ENCODE data around the gene UGT1A7.
"Not testable (repeated sequence)": the region's sequence is repeated elsewhere in the genome, so short reads cannot be mapped to it uniquely, and the experiment has no call there.

UGT1A7 gene

DNA sequence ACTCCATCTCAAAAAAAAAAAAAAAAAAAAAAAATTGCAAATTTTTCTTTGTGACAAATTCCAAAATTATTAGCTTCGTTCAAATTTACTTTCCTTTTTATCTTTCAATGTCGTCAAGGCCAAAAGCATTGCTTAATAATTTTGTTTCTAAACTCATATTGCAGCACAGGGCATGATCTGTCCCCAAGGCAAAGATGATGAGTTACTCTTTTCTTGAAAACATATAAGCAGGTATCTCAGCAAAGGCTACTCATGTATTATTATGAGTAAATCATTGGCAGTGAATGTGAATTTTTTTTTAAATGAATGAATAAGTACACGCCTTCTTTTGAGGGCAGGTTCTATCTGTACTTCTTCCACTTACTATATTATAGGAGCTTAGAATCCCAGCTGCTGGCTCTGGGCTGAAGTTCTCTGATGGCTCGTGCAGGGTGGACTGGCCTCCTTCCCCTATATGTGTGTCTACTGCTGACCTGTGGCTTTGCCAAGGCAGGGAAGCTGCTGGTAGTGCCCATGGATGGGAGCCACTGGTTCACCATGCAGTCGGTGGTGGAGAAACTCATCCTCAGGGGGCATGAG, at the start of gene UGT1A7:
Gene UGT1A7, plus strand, starts transcription at position 381 of the 579 bp plus-strand sequence. Its CDS starts 37 bp downstream, at position 418.
- no peak within 1 kb of the TSS for H3K4me3 ChIP-seq (replicated peaks; ENCODE audit: low read depth, low read length)
- TF ChIP-seq, protein P1, sequence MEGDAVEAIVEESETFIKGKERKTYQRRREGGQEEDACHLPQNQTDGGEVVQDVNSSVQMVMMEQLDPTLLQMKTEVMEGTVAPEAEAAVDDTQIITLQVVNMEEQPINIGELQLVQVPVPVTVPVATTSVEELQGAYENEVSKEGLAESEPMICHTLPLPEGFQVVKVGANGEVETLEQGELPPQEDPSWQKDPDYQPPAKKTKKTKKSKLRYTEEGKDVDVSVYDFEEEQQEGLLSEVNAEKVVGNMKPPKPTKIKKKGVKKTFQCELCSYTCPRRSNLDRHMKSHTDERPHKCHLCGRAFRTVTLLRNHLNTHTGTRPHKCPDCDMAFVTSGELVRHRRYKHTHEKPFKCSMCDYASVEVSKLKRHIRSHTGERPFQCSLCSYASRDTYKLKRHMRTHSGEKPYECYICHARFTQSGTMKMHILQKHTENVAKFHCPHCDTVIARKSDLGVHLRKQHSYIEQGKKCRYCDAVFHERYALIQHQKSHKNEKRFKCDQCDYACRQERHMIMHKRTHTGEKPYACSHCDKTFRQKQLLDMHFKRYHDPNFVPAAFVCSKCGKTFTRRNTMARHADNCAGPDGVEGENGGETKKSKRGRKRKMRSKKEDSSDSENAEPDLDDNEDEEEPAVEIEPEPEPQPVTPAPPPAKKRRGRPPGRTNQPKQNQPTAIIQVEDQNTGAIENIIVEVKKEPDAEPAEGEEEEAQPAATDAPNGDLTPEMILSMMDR (IDR thresholded peaks at IDR 0.05; ENCODE audit: low read depth, low read length, missing control alignments), result no peak
- no peak for DNase-seq (ENCODE audit: extremely low read depth, low read depth)

DNA sequence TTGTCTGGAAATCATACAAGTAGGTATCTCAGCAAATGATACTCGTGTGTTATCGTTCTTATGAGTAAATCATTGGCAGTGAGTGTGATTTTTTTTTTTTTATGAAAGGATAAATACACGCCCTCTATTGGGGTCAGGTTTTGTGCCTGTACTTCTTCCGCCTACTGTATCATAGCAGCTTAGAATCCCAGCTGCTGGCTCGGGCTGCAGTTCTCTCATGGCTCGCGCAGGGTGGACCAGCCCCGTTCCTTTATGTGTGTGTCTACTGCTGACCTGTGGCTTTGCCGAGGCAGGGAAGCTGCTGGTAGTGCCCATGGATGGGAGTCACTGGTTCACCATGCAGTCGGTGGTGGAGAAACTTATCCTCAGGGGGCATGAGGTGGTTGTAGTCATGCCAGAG, 45.4 kb upstream of the UGT1A7 start, which contains the start of gene UGT1A10:
Gene UGT1A10, plus strand, starts transcription at position 143 of the 400 bp plus-strand sequence. Its CDS starts 75 bp downstream, at position 218.
- not testable (repeated sequence) for DNase-seq (ENCODE audit: extremely low read depth, low read depth); H3K4me3 ChIP-seq (replicated peaks; ENCODE audit: low read depth, low read length)

DNA sequence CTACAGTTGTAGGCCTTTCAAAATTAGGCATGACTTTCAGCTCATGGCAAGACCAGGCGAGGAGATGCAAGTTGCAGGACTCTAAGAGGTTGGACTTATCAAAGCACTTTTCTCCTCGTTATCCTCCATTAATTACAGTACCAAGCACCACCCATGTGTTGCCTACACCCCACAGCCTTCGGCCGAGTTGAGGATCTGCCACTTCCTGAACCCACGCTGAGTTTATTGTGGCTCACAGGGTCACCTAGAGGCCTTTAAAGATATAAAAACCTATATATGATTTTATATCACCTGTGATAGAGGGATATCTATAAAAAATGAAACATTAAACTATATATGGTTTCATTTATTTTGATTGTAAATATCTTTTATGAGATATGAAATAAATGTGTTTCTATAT, 42.9 kb upstream of the UGT1A7 start:
- no peak for DNase-seq (ENCODE audit: extremely low read depth, low read depth)
- TF ChIP-seq, protein P1 (IDR thresholded peaks at IDR 0.05; ENCODE audit: low read depth, low read length, missing control alignments), result no peak
- no peak overlapping the region for H3K4me3 ChIP-seq (replicated peaks; ENCODE audit: low read depth, low read length)

DNA sequence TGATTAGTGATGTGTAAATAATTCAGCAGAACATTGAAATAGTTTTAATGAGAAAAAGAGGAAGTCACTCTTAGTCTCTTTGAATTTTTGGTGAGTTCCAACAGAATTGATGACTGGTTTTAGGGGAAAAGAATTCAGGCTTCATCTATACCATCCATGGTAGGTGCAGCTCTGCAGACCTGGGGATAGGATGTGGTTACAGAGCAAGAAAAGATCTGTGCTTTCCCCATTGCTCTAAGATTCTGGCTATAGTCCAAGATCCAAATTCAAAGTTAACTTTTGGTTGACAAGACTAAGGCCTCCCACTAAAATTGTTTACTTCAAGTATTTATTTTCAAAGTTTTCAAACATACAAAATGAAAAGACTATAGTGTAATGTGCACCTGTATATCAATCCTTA, 41.8 kb upstream of the UGT1A7 start:
- TF ChIP-seq, protein P1 (IDR thresholded peaks at IDR 0.05; ENCODE audit: low read depth, low read length, missing control alignments), result no peak
- no peak for DNase-seq (ENCODE audit: extremely low read depth, low read depth)
- no peak overlapping the region for H3K4me3 ChIP-seq (replicated peaks; ENCODE audit: low read depth, low read length)

DNA sequence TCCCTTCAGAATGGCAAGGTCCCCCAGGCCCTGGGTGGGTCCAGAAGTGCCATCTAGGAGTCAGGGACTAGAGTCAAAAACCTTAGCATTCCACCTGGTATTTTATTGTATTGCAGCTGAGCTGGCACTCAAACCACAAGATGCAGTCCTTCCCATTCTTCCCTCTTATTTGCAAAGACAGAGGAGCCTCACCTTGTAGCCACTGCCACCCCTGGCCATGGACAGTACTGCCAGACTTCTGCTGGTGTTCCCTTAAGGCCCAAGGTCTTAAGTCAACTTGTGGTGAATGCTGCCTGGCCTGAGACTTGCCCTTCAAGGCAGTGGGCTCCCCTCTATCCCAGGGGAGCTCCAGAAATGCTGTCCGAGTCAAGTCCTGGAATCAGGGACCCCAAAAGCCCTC, 38.6 kb upstream of the UGT1A7 start:
- no peak for DNase-seq (ENCODE audit: extremely low read depth, low read depth)
- TF ChIP-seq, protein P1 (IDR thresholded peaks at IDR 0.05; ENCODE audit: low read depth, low read length, missing control alignments), result no peak
- no peak overlapping the region for H3K4me3 ChIP-seq (replicated peaks; ENCODE audit: low read depth, low read length)

DNA sequence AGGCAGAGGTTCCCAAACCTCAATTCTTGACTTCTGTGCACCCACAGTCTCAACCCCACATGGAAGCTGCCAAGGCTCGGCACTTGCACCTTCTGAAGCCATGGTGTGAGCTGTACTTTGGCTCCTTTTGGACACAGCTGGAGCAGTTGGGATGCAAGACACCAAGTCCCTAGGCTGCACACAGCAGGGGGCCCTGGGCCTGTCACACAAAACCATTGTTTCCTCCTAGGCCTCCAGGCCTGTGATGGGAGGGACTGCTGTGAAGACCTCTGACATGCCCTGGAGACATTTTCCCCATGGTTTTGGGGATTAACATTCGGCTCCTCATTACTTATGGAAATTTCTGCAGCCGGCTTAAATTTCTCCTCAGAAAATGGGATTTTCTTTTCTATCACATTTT, 35.7 kb upstream of the UGT1A7 start:
- H3K4me3 ChIP-seq (replicated peaks; ENCODE audit: low read depth, low read length); DNase-seq (ENCODE audit: extremely low read depth, low read depth): not testable (repeated sequence)

DNA sequence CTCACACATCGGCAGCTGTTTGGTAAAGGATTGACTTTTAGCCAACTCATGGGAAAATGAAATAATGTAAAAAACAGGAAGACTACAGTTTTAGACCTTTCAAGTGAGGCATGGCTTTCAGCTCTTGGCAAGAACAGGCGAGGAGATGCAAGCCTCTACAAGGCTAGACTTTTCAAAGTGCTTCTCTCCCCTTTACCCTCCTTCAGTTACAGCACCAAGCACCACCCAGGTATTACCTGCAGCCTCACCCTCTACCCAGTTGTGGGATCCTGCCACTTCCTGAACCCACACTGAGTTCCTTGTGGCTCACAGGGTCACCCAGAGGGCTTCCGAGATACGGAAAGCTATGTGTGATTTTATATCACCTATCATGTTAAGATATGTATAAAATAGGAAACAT, 30.7 kb upstream of the UGT1A7 start:
- TF ChIP-seq, protein P1 (IDR thresholded peaks at IDR 0.05; ENCODE audit: low read depth, low read length, missing control alignments), result no peak
- H3K4me3 ChIP-seq (replicated peaks; ENCODE audit: low read depth, low read length), result no peak overlapping the region
- no peak for DNase-seq (ENCODE audit: extremely low read depth, low read depth)

DNA sequence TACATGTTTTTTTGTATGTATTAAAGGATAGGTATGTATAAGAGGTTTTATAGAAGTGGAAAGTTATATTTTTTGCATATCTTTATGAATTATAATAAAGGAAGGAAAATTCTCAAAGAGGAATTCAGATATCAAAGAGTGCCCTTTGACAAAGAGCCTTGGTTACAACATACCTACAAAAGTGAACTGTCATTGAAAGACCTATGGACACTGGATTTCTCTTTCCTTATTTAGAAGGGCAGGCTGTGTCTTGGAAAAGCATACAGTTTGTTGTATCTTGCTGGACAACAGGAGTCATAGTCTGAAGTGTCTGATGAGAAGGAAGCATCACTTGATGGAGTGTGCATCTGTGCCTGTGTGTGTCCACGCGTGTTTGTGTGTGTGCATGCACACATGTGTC, 30.3 kb upstream of the UGT1A7 start:
- no peak for DNase-seq (ENCODE audit: extremely low read depth, low read depth)
- TF ChIP-seq, protein P1 (IDR thresholded peaks at IDR 0.05; ENCODE audit: low read depth, low read length, missing control alignments), result no peak
- no peak overlapping the region for H3K4me3 ChIP-seq (replicated peaks; ENCODE audit: low read depth, low read length)
